Caki2 (cell line): ENCODE data around the gene EEF1AKMT4. TPM values are rescaled to one million over a fixed set of nuclear protein-coding genes. Genes with fewer than 3 reads are reported as not detected.
A peak's percentile ranks its signal among the peaks of the same experiment; 100 is the strongest.

Source experiments
- DNase-seq: peaks from one replicate; pipeline ENCODE4 v3.0.0-alpha.2; 2015; ENCODE audit warnings: low read depth
- in situ Hi-C: cut with HindIII; loops from 2 replicates; pipeline ENCODE4 v1.10.0; 2016; ENCODE audit warnings: low sequenced_read_pairs, low pct_unique_long_range_greater_than_20kb, mixed read lengths
- total RNA-seq: library from RNA; depleted of rRNA; stranded (reverse); fragments of >200 nt; shearing (Covaris generic); gene quantifications from 2 replicates; pipeline ENCODE4 v1.2.3, GENCODE V29; 2014; ENCODE audit warnings: low replicate concordance; rRNA removed

EEF1AKMT4 gene
- total RNA-seq, 1 experiment from 2014 or later, result 17.4 TPM

DNA sequence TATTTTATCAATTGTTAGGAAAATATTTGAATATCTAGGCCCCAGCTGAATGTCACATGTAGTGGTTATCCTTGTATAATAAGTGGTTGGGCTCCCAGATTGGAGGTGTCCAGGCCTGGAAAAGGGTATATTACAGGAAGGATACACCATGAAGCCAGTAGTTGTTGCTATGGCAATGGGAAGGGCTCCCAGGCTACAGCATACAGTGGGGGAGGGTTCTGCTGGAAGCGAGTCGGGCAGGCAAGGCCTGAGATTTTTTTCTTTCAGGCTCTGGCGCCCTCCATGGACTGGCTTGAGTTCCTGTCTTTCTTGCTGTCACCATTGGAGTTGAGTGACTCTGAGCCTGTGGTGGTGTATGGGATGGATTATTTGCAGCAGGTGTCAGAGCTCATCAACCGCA is 35.2 kb downstream of the EEF1AKMT4 start:
- in situ Hi-C loops, result no loop called here
- peak; percentile 60 for DNase-seq

DNA sequence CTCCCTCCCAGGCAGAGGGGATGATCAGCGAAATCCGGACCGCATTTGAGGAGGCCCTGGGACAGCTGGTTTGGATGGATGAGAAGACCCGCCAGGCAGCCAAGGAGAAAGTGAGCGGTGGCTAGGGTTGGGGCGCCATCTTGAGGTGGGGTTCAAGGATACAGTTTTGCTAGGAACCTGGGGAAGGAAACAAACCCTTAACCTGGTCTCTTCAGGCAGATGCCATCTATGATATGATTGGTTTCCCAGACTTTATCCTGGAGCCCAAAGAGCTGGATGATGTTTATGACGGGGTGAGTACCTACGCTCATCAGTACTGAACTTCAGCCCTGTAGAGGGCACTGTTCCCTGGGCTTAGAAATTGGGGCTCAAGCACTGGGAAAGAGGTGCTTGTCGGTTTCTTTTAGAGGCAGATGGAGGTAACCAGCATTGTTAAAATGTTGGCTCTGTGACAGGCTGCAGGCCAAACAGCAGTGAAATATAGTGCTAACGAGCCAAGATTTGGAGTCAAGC is 40.0 kb downstream of the EEF1AKMT4 start:
- in situ Hi-C loops, result no loop called here
- peak; percentile 33 for DNase-seq

DNA sequence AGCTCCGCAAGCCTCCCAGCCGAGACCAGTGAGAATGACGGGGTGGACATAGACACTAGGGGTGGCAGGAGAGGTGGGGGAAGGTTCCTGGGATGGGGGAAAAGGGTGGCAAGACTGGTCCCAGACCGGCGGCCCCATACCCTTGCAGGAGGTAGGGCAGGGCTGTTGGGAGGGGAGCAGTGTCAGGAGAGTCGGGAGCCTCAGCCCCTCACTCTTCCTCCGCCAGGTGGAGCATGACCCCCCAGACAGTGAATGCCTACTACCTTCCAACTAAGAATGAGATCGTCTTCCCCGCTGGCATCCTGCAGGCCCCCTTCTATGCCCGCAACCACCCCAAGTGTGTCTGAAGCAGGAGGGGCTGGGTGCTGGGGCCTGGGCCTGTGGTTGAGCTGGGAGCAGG is 40.9 kb downstream of the EEF1AKMT4 start:
- no peak for DNase-seq
- in situ Hi-C loops, result no loop called here

DNA sequence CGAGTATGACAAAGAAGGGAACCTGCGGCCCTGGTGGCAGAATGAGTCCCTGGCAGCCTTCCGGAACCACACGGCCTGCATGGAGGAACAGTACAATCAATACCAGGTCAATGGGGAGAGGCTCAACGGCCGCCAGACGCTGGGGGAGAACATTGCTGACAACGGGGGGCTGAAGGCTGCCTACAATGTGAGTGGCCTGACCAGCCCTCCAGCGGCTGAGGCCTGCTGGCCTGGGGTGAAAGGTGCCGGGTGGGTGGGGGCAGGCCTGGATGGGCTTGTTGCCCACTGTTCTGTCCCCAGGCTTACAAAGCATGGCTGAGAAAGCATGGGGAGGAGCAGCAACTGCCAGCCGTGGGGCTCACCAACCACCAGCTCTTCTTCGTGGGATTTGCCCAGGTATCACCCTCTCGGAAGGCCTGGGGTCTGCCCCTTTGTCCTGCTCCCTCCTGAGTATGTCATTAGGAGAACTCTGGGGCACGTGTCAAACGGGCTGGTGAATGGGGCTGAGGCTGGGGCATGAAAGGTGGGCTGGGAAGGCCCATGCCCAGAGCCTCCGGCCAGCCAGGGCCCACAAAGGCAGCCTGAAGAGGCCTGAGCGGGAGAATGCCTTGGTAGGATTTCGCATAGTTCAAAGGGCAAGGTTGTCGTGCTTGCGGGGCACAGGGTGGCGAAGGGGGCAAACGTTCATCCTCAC is 41.7 kb downstream of the EEF1AKMT4 start:
- no peak for DNase-seq
- in situ Hi-C loops, result no loop called here

DNA sequence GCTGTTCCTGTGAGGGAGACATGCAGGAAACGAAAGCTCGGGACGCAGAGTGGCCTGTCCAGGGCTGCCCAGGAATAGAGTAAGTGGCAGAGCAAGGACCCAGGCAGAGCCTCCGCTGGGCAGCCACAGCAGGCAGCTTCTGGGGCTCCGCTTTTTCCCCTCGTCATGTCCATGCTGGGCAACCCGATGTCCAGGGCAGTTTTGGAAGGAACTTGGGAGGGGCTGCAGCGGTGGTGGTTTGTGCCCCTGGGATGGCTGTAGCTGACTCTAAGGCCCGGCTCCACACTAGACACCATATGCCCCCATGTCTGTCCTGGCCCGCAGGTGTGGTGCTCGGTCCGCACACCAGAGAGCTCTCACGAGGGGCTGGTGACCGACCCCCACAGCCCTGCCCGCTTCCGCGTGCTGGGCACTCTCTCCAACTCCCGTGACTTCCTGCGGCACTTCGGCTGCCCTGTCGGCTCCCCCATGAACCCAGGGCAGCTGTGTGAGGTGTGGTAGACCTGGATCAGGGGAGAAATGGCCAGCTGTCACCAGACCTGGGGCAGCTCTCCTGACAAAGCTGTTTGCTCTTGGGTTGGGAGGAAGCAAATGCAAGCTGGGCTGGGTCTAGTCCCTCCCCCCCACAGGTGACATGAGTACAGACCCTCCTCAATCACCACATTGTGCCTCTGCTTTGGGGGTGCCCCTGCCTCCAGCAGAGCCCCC is 42.4 kb downstream of the EEF1AKMT4 start:
- no peak for DNase-seq
- in situ Hi-C loops, result no loop called here

DNA sequence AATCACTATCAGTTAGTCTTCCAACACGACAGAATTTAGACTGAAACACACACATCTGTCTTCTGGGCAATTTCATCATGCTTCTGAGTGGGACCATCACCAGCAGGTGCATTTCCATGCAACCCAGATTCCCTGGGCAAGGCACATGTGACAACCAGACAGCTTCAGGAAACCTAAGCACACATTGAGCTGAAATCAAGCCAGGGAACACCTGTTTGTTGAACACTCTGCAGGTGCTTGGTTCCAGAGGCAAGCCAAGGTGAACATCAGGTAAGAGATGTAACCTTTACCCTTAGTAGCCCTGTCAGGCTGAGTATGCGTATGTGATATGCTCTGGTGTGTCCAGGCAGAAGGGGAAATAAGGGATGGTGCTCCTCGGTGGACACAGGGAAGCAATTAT is 46.3 kb downstream of the EEF1AKMT4 start:
- in situ Hi-C loops, result no loop called here
- DNase-seq, result no peak

DNA sequence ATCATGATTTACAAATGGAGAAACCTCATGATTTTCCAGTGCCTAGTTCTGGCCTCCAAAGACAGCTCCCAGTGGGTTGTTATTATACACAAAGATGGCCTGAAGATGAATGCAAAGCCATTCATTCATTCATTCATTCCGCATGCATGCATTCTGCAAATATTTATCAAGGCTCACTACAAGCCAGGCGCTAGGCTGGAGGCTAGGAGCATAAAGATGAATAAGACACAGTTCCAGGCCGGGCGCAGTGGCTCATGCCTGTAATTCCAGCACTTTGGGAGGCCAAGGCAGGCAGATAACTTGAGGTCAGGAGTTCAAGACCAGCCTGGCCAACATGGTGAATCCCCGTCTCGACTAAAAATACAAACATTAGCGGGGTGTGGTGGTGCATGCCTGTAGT is 47.1 kb downstream of the EEF1AKMT4 start:
- no peak for DNase-seq

DNA sequence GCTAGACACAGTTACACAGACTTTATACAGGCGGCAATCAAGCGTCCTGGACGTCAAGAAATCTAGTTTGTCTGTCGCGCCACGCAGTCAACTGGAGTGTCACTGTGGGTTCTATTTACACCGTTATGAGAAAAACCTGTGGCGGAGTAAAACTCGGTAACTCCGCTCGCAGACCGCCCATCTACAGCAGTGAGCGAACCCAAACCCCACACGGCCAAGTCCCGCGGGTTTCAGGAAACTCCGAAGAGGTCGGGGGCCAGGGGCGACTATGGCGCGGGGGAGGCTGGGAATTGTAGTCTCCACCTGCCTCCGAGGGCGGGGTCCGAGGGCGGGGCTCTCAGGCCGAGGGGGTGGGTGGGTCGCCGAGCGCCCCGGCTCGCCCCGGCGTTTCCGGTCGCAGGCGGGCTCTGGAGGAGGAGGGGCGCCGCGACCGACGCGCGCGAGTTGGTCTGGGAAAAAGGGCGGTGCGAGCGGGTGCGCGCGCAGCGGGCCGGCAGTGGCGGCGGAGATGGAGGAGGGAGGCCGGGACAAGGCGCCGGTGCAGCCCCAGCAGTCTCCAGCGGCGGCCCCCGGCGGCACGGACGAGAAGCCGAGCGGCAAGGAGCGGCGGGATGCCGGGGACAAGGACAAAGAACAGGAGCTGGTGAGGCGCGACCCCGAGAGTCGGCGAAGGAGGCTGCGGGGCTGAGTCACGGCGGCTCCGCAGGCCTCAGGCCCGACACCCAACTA is 49.5 kb downstream of the EEF1AKMT4 start, which contains the start of gene PSMD2:
Gene PSMD2 (plus strand): TSS at position 483 of the 729 bp plus-strand sequence. CDS start 26 bp downstream, at position 509.
- peak; percentile 91 for DNase-seq
- in situ Hi-C loops, result no loop called here

More for the DNA sequence above, 47.1 kb downstream of the EEF1AKMT4 start:
- in situ Hi-C loops, result no loop called here

DNA sequence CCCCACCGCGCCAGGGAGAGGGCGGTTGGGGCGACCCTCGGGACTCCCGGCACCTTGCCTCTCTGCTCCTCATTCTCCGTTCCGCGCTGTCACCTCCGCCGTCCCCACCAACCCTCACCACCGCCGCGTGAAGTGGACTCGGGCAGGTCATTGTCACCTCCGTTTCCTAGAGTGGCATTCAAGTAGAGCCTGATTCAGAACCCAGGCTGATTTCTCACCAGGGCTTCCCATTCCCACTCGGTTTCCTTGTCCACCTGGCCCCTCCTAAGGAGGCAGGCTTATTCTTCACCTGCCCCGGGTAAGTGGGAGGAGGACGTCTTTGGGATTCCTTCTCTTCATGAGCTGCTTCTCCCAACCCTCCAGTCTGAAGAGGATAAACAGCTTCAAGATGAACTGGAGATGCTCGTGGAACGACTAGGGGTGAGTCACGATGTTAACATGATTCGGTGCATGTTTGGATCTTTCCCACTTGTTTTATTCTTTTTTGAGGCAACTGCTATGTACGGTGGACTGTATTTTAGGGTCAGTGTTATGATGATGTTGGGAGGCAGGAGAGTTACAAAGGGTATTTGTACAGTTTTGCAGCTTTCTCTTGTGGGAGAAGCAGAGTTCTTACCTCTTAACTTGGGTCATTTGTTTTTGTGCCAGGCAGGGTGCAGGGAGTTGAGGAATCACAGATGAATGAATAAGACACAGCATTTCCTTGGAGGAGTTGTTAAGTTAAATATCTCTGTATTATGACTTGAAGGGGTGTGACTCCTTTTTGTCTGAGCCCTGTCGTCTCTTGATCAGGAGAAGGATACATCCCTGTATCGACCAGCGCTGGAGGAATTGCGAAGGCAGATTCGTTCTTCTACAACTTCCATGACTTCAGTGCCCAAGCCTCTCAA is 50.3 kb downstream of the EEF1AKMT4 start:
- no peak for DNase-seq
- in situ Hi-C loops, result no loop called here

DNA sequence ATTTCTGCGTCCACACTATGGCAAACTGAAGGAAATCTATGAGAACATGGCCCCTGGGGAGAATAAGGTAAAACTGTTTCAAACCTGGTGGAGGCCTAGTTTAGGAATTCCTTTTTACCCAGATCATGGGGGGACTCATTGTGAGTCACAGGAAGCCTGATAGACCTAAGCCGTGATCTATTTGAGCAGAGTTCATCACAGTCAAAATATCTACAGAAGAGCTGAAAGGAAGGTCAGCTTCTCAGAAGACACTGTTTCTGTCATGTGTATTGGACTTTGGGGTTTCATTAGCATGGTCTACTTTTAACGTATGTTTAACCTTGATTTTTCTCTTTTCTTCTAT is 50.9 kb downstream of the EEF1AKMT4 start:
- DNase-seq, result no peak

DNA sequence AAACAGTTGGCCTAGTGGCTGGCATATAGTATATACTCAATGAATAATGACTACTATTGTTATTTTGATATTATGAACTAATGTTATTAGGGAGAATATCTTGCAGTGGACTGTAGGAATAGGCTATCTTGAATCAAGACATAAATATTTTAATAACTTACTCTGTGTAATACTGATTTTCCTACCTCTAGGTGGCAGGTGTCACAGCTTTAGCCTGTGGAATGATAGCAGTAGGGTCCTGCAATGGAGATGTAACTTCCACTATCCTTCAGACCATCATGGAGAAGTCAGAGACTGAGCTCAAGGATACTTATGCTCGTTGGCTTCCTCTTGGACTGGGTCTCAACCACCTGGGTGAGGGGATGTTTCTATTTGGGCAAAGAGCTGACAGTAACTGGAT is 56.1 kb downstream of the EEF1AKMT4 start:
- in situ Hi-C loops, result no loop called here
- no peak for DNase-seq

More for the DNA sequence above, 50.9 kb downstream of the EEF1AKMT4 start:
- in situ Hi-C loops, result no loop called here

DNA sequence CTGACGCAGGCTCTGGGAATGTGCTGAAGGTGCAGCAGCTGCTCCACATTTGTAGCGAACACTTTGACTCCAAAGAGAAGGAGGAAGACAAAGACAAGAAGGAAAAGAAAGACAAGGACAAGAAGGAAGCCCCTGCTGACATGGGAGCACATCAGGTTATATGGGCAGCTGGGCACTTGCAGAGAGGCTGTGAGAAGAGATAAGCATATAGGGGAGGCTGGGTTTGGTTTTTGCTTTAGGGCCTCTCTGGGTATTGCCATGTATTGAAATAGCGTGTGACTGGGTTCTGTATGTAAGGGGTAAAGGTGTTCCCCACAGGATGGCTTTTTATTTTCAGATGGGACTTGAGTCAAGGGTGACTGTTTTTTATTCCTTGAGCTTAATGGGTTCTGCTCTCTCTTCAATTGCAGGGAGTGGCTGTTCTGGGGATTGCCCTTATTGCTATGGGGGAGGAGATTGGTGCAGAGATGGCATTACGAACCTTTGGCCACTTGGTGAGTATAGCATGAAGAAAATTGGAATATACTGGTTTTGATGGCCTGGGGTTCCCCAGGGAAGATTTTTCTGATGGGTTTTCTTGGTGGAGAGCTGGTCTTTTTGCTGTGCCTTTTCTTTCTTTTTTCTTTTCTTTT is 57.0 kb downstream of the EEF1AKMT4 start:
- no peak for DNase-seq
- in situ Hi-C loops, result no loop called here

DNA sequence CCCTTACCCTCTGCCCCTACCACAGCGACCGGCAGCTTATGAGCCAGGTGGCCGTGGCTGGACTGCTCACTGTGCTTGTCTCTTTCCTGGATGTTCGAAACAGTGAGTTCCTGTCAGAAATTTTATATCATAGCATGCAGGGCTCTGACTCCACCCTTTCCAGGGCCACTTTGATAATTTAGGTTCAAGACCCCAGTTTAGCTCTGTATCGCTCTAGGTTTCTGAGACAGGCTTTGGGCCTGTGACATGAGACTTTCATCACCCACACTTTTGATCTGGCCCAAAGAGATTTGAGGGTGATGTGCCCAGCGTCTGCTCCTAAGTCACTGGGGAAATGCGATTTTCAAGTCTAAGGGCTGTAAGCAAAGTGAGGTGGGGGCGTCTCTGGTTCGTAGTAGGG is 58.4 kb downstream of the EEF1AKMT4 start:
- in situ Hi-C loops, result no loop called here
- no peak for DNase-seq

Other genes starting within 250 kb of the EEF1AKMT4 start
- gene ABCC5, start 231.8 kb upstream of the EEF1AKMT4 start, total RNA-seq, result 2.2 and 11.1 TPM in 2 replicates
- gene HTR3D, start 217.9 kb upstream of the EEF1AKMT4 start, total RNA-seq, result not detected in 2 replicates
- not detected in 2 replicates for gene HTR3C, start 196.6 kb upstream of the EEF1AKMT4 start, total RNA-seq
- not detected in 2 replicates for gene HTR3E, start 152.6 kb upstream of the EEF1AKMT4 start, total RNA-seq
- gene EIF2B5, start 114.3 kb upstream of the EEF1AKMT4 start, total RNA-seq, result 43.1 and 50.5 TPM in 2 replicates
- gene DVL3, start 94.3 kb upstream of the EEF1AKMT4 start, total RNA-seq, result 28.8 and 45.6 TPM in 2 replicates
- gene AP2M1, start 74.8 kb upstream of the EEF1AKMT4 start, total RNA-seq, result 712 and 818 TPM in 2 replicates
- gene ABCF3, start 63.5 kb upstream of the EEF1AKMT4 start, total RNA-seq, result 52.1 and 65.6 TPM in 2 replicates
- 0.57 and 5.7 TPM in 2 replicates for gene VWA5B2, start 20.1 kb upstream of the EEF1AKMT4 start, total RNA-seq
- gene ALG3, start 710 bp upstream of the EEF1AKMT4 start, total RNA-seq, result 33.2 and 41.5 TPM in 2 replicates
- gene CAMK2N2, start 11.9 kb downstream of the EEF1AKMT4 start, total RNA-seq, result not detected in 2 replicates
- gene ECE2, start 26.4 kb downstream of the EEF1AKMT4 start, total RNA-seq, result not detected in 2 replicates
- 533 and 581 TPM in 2 replicates for gene PSMD2, start 49.6 kb downstream of the EEF1AKMT4 start, total RNA-seq
- 250 and 257 TPM in 2 replicates for gene EIF4G1, start 64.9 kb downstream of the EEF1AKMT4 start, total RNA-seq
- 33.4 and 39.2 TPM in 2 replicates for gene FAM131A, start 87.9 kb downstream of the EEF1AKMT4 start, total RNA-seq
- 2.0 and 20.2 TPM in 2 replicates for gene CLCN2, start 111.9 kb downstream of the EEF1AKMT4 start, total RNA-seq
- gene POLR2H, start 112.0 kb downstream of the EEF1AKMT4 start, total RNA-seq, result 139 and 169 TPM in 2 replicates
- 0.61 TPM in 1 of 2 replicates, not detected in the other for gene THPO, start 128.5 kb downstream of the EEF1AKMT4 start, total RNA-seq
- gene CHRD, start 130.4 kb downstream of the EEF1AKMT4 start, total RNA-seq, result 0.84 TPM in 1 of 2 replicates, not detected in the other